DOHH2 (cell line): ENCODE results near the gene ITGB4.

ENCODE experiments used
- EZH2phosphoT487 ChIP-seq: fragments of 200-600 bp; sonication (generic); IDR thresholded peaks from 2 replicates; pipeline ENCODE4 v1.6.1; 2017; ENCODE audit warnings: borderline replicate concordance, mild to moderate bottlenecking, antibody characterized with exemption, low read length, moderate library complexity, mixed read lengths
- TF ChIP-seq, protein P1 (sequence below): fragments of 200-600 bp; sonication (generic); IDR thresholded peaks from one replicate; pipeline ENCODE4 v1.5.1; 2014; ENCODE audit warnings: antibody characterized with exemption, mild to moderate bottlenecking, low read depth, low read length; ENCODE audit not compliant: poor library complexity, severe bottlenecking

DNA sequence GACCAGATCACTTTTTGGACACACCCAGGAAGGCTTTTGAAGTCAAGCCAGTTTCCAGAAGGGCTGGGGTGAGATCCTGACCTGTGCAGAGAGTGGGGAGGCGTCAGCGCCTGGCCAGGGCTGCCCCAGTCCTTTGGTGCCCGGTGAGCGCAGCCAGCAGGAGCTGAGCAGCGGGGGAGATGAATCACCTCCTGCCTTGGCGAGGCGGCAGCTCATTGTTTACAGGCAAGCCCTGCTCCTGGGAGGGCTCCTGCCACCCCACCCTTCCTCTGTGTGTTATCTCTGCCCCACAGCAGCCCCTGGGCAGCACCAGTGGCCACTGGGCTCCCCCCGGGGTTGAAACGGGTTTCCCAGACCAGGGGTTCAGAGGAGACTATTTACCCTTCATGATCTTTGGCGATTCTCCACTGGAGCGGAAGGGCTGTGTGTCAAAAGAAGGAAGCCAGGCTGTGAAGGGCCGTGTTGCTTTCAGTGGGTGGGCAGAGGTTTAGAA lies 14.1 kb upstream of the ITGB4 start:
- TF ChIP-seq, protein P1, sequence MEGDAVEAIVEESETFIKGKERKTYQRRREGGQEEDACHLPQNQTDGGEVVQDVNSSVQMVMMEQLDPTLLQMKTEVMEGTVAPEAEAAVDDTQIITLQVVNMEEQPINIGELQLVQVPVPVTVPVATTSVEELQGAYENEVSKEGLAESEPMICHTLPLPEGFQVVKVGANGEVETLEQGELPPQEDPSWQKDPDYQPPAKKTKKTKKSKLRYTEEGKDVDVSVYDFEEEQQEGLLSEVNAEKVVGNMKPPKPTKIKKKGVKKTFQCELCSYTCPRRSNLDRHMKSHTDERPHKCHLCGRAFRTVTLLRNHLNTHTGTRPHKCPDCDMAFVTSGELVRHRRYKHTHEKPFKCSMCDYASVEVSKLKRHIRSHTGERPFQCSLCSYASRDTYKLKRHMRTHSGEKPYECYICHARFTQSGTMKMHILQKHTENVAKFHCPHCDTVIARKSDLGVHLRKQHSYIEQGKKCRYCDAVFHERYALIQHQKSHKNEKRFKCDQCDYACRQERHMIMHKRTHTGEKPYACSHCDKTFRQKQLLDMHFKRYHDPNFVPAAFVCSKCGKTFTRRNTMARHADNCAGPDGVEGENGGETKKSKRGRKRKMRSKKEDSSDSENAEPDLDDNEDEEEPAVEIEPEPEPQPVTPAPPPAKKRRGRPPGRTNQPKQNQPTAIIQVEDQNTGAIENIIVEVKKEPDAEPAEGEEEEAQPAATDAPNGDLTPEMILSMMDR: no peak
- no peak for TF ChIP-seq EZH2phosphoT487
